AG09309 (cell line): ENCODE measurements around the gene ERH.

ENCODE experiments used
- DNase-seq: peaks from one replicate; pipeline ENCODE4 v3.0.0-alpha.2; 2010; ENCODE audit warnings: low read depth
- H3K4me3 ChIP-seq: 2 replicates; pipeline ENCODE4 v1.5.1; 2011; ENCODE audit warnings: mild to moderate bottlenecking, low read depth, low read length, moderate library complexity; ENCODE audit not compliant: control insufficient read depth
- CTCF ChIP-seq: IDR thresholded peaks from 2 replicates; pipeline ENCODE4 v1.5.1; 2011; ENCODE audit warnings: mild to moderate bottlenecking, low read depth, low read length, inconsistent platforms; ENCODE audit not compliant: insufficient read depth, control insufficient read depth; ENCODE audit errors: missing control alignments

The ERH gene

GRCh38 chr14:69334576-69334975, 63.5 kb downstream of the ERH start:
- DNase-seq: no peak
- no peak for TF ChIP-seq CTCF
- H3K4me3 ChIP-seq: no peak overlapping the region

GRCh38 chr14:69333791-69334337, 64.2 kb downstream of the ERH start:
- DNase-seq: no peak
- no peak overlapping the region for H3K4me3 ChIP-seq
- no peak for TF ChIP-seq CTCF

GRCh38 chr14:69332782-69333395, 65.2 kb downstream of the ERH start:
- DNase-seq: no peak
- no peak for TF ChIP-seq CTCF
- H3K4me3 ChIP-seq: no peak overlapping the region

- H3K4me3 ChIP-seq: no peak overlapping the region
- DNase-seq: no peak
- no peak for TF ChIP-seq CTCF
Measured at GRCh38 chr14:69331206-69331605, 66.9 kb downstream of the ERH start.
